ENCODE results near the gene RAD51B. TPM values are rescaled to one million over a fixed set of nuclear protein-coding genes. Genes with fewer than 3 reads are reported as not detected.

Gene RAD51B
- total and polyA plus RNA-seq, 2 experiments from 2014 or later = 10.1 to 18.0 TPM

DNA sequence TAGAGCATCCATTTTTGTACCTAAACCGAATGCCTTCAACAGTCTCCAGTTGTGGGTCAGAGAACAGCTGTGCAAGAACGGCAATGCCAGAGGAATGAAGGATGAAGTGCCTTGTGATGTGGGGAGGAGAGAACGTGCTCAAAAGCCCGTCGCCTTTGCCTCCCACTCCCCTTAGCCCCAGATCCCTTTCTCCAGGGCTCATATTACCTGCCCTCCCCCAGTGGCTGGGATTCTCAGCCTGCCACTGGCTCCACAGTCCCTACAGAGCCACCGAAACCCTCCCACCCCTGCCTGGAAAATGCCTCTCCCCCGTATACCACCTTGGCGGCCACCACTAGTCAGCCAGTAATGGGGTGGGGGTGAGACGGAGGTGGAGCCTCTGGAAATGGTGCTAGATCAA, 814.8 kb downstream of the RAD51B start:
- H3K27me3 ChIP-seq = no peaks in the 10 kb centered on the region
- no peak overlapping the region for H3K4me3 ChIP-seq
- TF ChIP-seq EZH2phosphoT487 (IDR thresholded peaks at IDR 0.05; ENCODE audit: low read depth, severe bottlenecking, unreplicated experiment) = no peak
- TF ChIP-seq, protein P1, sequence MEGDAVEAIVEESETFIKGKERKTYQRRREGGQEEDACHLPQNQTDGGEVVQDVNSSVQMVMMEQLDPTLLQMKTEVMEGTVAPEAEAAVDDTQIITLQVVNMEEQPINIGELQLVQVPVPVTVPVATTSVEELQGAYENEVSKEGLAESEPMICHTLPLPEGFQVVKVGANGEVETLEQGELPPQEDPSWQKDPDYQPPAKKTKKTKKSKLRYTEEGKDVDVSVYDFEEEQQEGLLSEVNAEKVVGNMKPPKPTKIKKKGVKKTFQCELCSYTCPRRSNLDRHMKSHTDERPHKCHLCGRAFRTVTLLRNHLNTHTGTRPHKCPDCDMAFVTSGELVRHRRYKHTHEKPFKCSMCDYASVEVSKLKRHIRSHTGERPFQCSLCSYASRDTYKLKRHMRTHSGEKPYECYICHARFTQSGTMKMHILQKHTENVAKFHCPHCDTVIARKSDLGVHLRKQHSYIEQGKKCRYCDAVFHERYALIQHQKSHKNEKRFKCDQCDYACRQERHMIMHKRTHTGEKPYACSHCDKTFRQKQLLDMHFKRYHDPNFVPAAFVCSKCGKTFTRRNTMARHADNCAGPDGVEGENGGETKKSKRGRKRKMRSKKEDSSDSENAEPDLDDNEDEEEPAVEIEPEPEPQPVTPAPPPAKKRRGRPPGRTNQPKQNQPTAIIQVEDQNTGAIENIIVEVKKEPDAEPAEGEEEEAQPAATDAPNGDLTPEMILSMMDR (IDR thresholded peaks at IDR 0.05; ENCODE audit: poor library complexity) = no peak
- no peak for TF ChIP-seq EZH2 (IDR thresholded peaks at IDR 0.05; ENCODE audit: borderline replicate concordance)
- no peaks in the 10 kb centered on the region for H3K9me3 ChIP-seq (ENCODE audit: low read depth)
- 60% methylated on average over 9 of the region's 9 CpGs for WGBS (ENCODE audit: low lambda C conversion rate, missing lambda C conversion rate)
- H3K4me1 ChIP-seq (ENCODE audit: insufficient read depth) = peaks cover 68% of the 10 kb centered on the region
- H3K79me2 ChIP-seq = no peaks in the 10 kb centered on the region
- H4K20me1 ChIP-seq (ENCODE audit: insufficient read depth, poor library complexity, severe bottlenecking) = no peaks in the 10 kb centered on the region
- peak overlapping the region; percentile 91 for H3K27ac ChIP-seq
- H3K9me2 ChIP-seq (replicated peaks; ENCODE audit: insufficient read depth) = no peaks in the 10 kb centered on the region
- no peak overlapping the region for H3K4me2 ChIP-seq
- H3K36me3 ChIP-seq (replicated peaks; ENCODE audit: insufficient read depth, low read depth) = no peaks in the 10 kb centered on the region
- H2AFZ ChIP-seq = no peak overlapping the region
- DNase-seq (ENCODE audit: low spot score) = no peak

DNA sequence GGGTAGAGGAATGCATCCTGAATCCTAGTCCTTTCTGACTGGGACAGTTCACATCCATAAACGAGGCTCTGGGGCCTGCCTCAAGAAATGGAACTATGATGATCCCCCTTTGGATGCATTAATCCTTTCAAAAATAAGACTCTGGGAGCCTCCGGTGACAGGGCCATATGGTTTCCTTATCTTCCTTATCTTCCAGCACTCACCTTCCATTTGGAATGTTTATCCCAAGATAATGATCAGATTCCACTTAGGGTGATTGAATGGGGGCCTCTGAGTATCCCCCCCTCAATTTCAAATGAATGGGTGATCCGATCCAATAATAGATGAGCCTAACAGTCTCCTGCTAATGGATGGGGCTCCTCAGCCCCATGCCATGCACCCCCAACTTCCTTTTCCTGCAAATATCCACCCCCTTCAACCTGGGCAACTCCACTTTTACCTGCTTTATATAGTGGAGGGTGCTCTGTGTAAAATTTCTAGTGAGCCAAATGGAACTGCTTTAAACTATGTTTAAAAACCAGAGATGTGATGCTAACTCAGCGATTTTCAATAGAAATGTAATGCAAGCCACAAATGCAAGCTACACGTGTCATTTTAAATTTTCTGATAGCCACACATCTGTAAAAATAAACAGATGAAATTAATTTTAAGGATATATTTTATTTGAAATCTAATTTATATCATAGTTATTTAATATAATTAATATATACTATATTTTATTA, 815.5 kb downstream of the RAD51B start:
- H3K27me3 ChIP-seq = no peaks in the 10 kb centered on the region
- H3K4me2 ChIP-seq = no peak overlapping the region
- H3K79me2 ChIP-seq = no peaks in the 10 kb centered on the region
- H2AFZ ChIP-seq = no peak overlapping the region
- H3K4me1 ChIP-seq (ENCODE audit: insufficient read depth) = peaks cover 62% of the 10 kb centered on the region
- 64% methylated on average over 5 of the region's 5 CpGs for whole genome bisulfite sequencing (ENCODE audit: low lambda C conversion rate, missing lambda C conversion rate)
- H3K36me3 ChIP-seq (replicated peaks; ENCODE audit: insufficient read depth, low read depth) = no peaks in the 10 kb centered on the region
- no peaks in the 10 kb centered on the region for H4K20me1 ChIP-seq (ENCODE audit: insufficient read depth, poor library complexity, severe bottlenecking)
- no peak for DNase-seq (ENCODE audit: low spot score)
- H3K9me3 ChIP-seq (ENCODE audit: low read depth) = no peaks in the 10 kb centered on the region
- TF ChIP-seq EZH2phosphoT487 (IDR thresholded peaks at IDR 0.05; ENCODE audit: low read depth, severe bottlenecking, unreplicated experiment) (no peak), EZH2 (IDR thresholded peaks at IDR 0.05; ENCODE audit: borderline replicate concordance) (no peak)
- TF ChIP-seq, protein P1 (IDR thresholded peaks at IDR 0.05; ENCODE audit: poor library complexity) = no peak
- no peaks in the 10 kb centered on the region for H3K9me2 ChIP-seq (replicated peaks; ENCODE audit: insufficient read depth)
- H3K4me3 ChIP-seq = no peak overlapping the region
- peak overlapping the region; percentile 91 for H3K27ac ChIP-seq

DNA sequence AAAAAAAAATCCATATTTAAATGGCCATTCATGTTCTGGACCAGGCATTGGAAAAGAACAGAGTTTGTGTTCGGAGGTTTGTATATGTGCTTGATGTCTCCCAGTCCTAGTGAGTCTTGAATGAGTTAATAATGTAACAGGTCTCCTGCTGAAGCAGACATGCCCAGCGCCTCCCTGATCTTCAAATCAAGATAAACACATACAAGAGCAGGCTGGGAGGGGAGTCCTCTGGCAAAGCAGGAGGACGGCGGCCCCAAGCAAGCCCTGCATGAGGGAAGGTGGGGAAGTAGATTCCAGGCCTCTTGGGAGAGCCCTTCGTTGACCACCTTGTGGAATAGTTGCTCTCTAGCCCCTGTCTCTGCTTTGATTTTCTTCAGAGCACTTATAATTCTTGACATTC, 817.0 kb downstream of the RAD51B start:
- Histone ChIP-seq H4K20me1 (ENCODE audit: insufficient read depth, poor library complexity, severe bottlenecking) (no peaks in the 10 kb centered on the region), H3K79me2 (no peaks in the 10 kb centered on the region), H3K4me3 (no peak overlapping the region), H3K4me1 (ENCODE audit: insufficient read depth) (peaks cover 55% of the 10 kb centered on the region), H3K27me3 (no peaks in the 10 kb centered on the region), H3K36me3 (replicated peaks; ENCODE audit: insufficient read depth, low read depth) (no peaks in the 10 kb centered on the region), H3K9me3 (ENCODE audit: low read depth) (peaks cover 4% of the 10 kb centered on the region), H3K4me2 (no peak overlapping the region), H3K27ac (peak overlapping the region; percentile 91), H2AFZ (no peak overlapping the region), H3K9me2 (replicated peaks; ENCODE audit: insufficient read depth) (no peaks in the 10 kb centered on the region)
- no peak for TF ChIP-seq EZH2phosphoT487 (IDR thresholded peaks at IDR 0.05; ENCODE audit: low read depth, severe bottlenecking, unreplicated experiment)
- WGBS (ENCODE audit: low lambda C conversion rate, missing lambda C conversion rate) = 30% methylated on average over 5 of the region's 5 CpGs
- DNase-seq (ENCODE audit: low spot score) = no peak

DNA sequence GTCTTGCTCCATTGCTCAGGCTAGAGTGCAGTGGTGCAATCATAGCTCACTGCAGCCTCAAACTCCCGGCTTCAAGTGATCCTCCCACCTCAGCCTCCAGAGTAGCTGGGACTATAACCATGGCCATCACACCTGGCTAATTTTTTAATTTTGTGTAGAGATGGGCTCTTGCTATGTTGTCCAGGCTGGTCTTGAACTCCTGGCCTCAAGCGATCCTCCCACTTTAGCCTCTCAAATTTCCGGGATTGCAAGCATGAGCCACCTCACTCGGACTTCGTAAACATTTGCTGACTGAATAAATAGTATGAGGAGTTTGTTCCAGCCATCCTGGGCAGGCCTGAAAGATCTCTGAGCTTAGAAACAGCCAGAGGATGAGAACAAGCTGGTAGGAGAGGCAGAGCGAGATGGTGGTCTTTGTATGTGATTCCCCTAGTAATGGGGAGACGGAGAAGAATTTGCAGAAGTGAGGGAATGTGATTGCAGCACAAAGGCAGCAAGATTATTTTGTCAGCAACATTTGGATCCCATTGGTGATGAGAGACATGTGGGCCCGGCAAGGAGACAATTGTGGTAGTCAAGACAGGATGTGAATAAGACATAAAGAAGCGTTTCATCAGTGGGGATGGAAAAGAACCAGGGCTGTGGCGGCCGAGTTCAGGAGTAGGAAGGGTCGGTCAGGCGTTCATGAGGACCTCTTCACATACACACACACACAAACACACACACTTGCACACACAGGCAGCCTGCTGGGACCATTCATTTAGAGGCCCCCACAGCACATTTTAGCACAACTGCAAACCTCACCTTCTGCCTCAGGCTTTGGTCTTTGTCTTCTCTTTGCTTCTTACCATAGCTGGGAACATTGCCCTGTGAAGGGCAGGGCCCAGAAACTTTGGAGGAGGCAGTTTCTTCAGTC, 817.8 kb downstream of the RAD51B start:
- no peaks in the 10 kb centered on the region for H4K20me1 ChIP-seq (ENCODE audit: insufficient read depth, poor library complexity, severe bottlenecking)
- H3K9me2 ChIP-seq (replicated peaks; ENCODE audit: insufficient read depth) = no peaks in the 10 kb centered on the region
- H3K27ac ChIP-seq = peak overlapping the region; percentile 91
- H2AFZ ChIP-seq = peak overlapping the region; percentile 21
- no peak overlapping the region for H3K4me2 ChIP-seq
- no peaks in the 10 kb centered on the region for H3K79me2 ChIP-seq
- TF ChIP-seq EZH2phosphoT487 (IDR thresholded peaks at IDR 0.05; ENCODE audit: low read depth, severe bottlenecking, unreplicated experiment) = no peak
- TF ChIP-seq, protein P1 (IDR thresholded peaks at IDR 0.05; ENCODE audit: poor library complexity) = no peak
- TF ChIP-seq EZH2 (IDR thresholded peaks at IDR 0.05; ENCODE audit: borderline replicate concordance) = no peak
- H3K9me3 ChIP-seq (ENCODE audit: low read depth) = peaks cover 4% of the 10 kb centered on the region
- H3K36me3 ChIP-seq (replicated peaks; ENCODE audit: insufficient read depth, low read depth) = no peaks in the 10 kb centered on the region
- H3K4me3 ChIP-seq = no peak overlapping the region
- H3K27me3 ChIP-seq = no peaks in the 10 kb centered on the region
- H3K4me1 ChIP-seq (ENCODE audit: insufficient read depth) = peaks cover 55% of the 10 kb centered on the region
- 68% methylated on average over 13 of the region's 13 CpGs for WGBS (ENCODE audit: low lambda C conversion rate, missing lambda C conversion rate)
- DNase-seq (ENCODE audit: low spot score) = no peak

Data from hepatocyte (in vitro differentiated cells).